Upper lobe of right lung (tissue), 1 donor: ENCODE results near the gene DPY19L2. TPM values are rescaled to one million over a fixed set of nuclear protein-coding genes. Genes with fewer than 3 reads are reported as not detected.
A peak's percentile ranks its signal among the peaks of the same experiment; 100 is the strongest.
"Not testable (repeated sequence)": the region's sequence is repeated elsewhere in the genome, so short reads cannot be mapped to it uniquely, and the experiment has no call there.

Experiments
- ATAC-seq: fragments of 200-7000 bp; cut with Tn5 transposase; one replicate; pipeline ENCODE4 v1.9.1; 2020; ENCODE audit warnings: mild to moderate bottlenecking, moderate library complexity
- DNase-seq: peaks from one replicate; pipeline ENCODE4 v3.0.0-alpha.2; 2020
- H3K27ac ChIP-seq: fragments of 200-600 bp; one replicate; pipeline ENCODE4 v1.8.0; 2022
- H3K27me3 ChIP-seq: fragments of 200-600 bp; one replicate; pipeline ENCODE4 v1.8.0; 2022; ENCODE audit warnings: mild to moderate bottlenecking
- H3K36me3 ChIP-seq: fragments of 200-600 bp; one replicate; pipeline ENCODE4 v1.8.0; 2022
- H3K4me1 ChIP-seq: fragments of 200-600 bp; one replicate; pipeline ENCODE4 v1.8.0; 2022
- H3K4me3 ChIP-seq: fragments of 200-600 bp; one replicate; pipeline ENCODE4 v1.8.0; 2022; ENCODE audit warnings: mild to moderate bottlenecking
- H3K9me3 ChIP-seq: fragments of 200-600 bp; one replicate; pipeline ENCODE4 v1.8.0; 2022
- CTCF ChIP-seq: fragments of 200-600 bp; IDR thresholded peaks from one replicate; pipeline ENCODE4 v1.8.0; 2022; ENCODE audit warnings: antibody characterized with exemption
- intact Hi-C: fragments of 100-400 bp; cut with DNase I; formaldehyde crosslinking; loops from one replicate; pipeline ENCODE4 v1.11.0; 2022
- long read RNA-seq: library from polyadenylated mRNA; unstranded; transcript quantifications from one replicate; pipeline ENCODE4 v2.0.0, GENCODE V29; 2021
- total RNA-seq: library from RNA; stranded (reverse); fragmentation: NEBNext Ultra II Directional; extraction: Animal tissue kit (Norgen Biotek cat#: 25700); gene quantifications from one replicate; pipeline ENCODE4 v1.2.1, GENCODE V29; 2021
- donor health status: DM: no; HTN: yes; CAD: no; lungs with severe emphysema.

Gene DPY19L2
- 2.3 TPM for total RNA-seq
- long read RNA-seq, result 0 reads

- peak within 1 kb of the TSS; percentile 65 for H3K27ac ChIP-seq
- H3K36me3 ChIP-seq, result no peaks in the 10 kb centered on the region
- peak; percentile 73 for DNase-seq
- no peaks in the 10 kb centered on the region for H3K27me3 ChIP-seq
- H3K4me1 ChIP-seq, result no peaks in the 10 kb centered on the region
- no peak for TF ChIP-seq CTCF
- peak within 1 kb of the TSS; percentile 58 for H3K4me3 ChIP-seq
- no peaks in the 10 kb centered on the region for H3K9me3 ChIP-seq
- intact Hi-C loops, result no loop called here
- peak; percentile 81 for ATAC-seq
Measured at GRCh38 chr12:63668028-63668799, at the start of gene DPY19L2. TSS of gene DPY19L2 (minus strand) at chr12:63668493. CDS start at chr12:63668393, 100 bp downstream.

- intact Hi-C loops, H3K4me1 ChIP-seq, H3K27ac ChIP-seq, H3K4me3 ChIP-seq, H3K36me3 ChIP-seq, H3K9me3 ChIP-seq, H3K27me3 ChIP-seq, DNase-seq, ATAC-seq: not testable (repeated sequence)
Measured at GRCh38 chr12:63716891-63717290, 48.6 kb upstream of the DPY19L2 start.

- H3K4me1 ChIP-seq, H3K27ac ChIP-seq, intact Hi-C loops, H3K27me3 ChIP-seq, DNase-seq, H3K9me3 ChIP-seq, H3K4me3 ChIP-seq, H3K36me3 ChIP-seq, ATAC-seq: not testable (repeated sequence)
Measured at GRCh38 chr12:63715107-63715625, 46.9 kb upstream of the DPY19L2 start.

GRCh38 chr12:63714409-63714808, 46.1 kb upstream of the DPY19L2 start:
- H3K27ac ChIP-seq, H3K4me1 ChIP-seq, H3K4me3 ChIP-seq, intact Hi-C loops, DNase-seq, H3K27me3 ChIP-seq, H3K9me3 ChIP-seq, ATAC-seq, H3K36me3 ChIP-seq: not testable (repeated sequence)

- H3K4me1 ChIP-seq, H3K27me3 ChIP-seq, H3K27ac ChIP-seq, ATAC-seq, DNase-seq, H3K9me3 ChIP-seq, intact Hi-C loops, H3K36me3 ChIP-seq, H3K4me3 ChIP-seq: not testable (repeated sequence)
Measured at GRCh38 chr12:63713681-63714075, 45.4 kb upstream of the DPY19L2 start.

GRCh38 chr12:63712979-63713680, 44.8 kb upstream of the DPY19L2 start:
- DNase-seq, intact Hi-C loops, H3K36me3 ChIP-seq, H3K4me1 ChIP-seq, ATAC-seq, H3K27ac ChIP-seq, H3K27me3 ChIP-seq, H3K9me3 ChIP-seq, H3K4me3 ChIP-seq: not testable (repeated sequence)

- ATAC-seq, H3K4me3 ChIP-seq, H3K27ac ChIP-seq, H3K9me3 ChIP-seq, DNase-seq, H3K36me3 ChIP-seq, intact Hi-C loops, H3K4me1 ChIP-seq, H3K27me3 ChIP-seq: not testable (repeated sequence)
Measured at GRCh38 chr12:63712376-63712974, 44.2 kb upstream of the DPY19L2 start.

- H3K27ac ChIP-seq, intact Hi-C loops, DNase-seq, H3K4me1 ChIP-seq, H3K4me3 ChIP-seq, ATAC-seq, H3K27me3 ChIP-seq, H3K9me3 ChIP-seq, H3K36me3 ChIP-seq: not testable (repeated sequence)
Measured at GRCh38 chr12:63711339-63711738, 43.0 kb upstream of the DPY19L2 start.

- no peak overlapping the region for H3K27ac ChIP-seq
- DNase-seq (no peak), ATAC-seq (no peak)
- H3K4me1 ChIP-seq, result no peaks in the 10 kb centered on the region
- no peak overlapping the region for H3K4me3 ChIP-seq
- no peaks in the 10 kb centered on the region for H3K36me3 ChIP-seq
- no peaks in the 10 kb centered on the region for H3K9me3 ChIP-seq
- H3K27me3 ChIP-seq, result no peaks in the 10 kb centered on the region
- intact Hi-C loops, result no loop called here
- TF ChIP-seq CTCF, result no peak
Measured at GRCh38 chr12:63706336-63706735, 38.0 kb upstream of the DPY19L2 start.

- H3K27me3 ChIP-seq, ATAC-seq, H3K4me1 ChIP-seq, H3K4me3 ChIP-seq, H3K27ac ChIP-seq, intact Hi-C loops, H3K36me3 ChIP-seq, H3K9me3 ChIP-seq, DNase-seq: not testable (repeated sequence)
Measured at GRCh38 chr12:63699678-63700382, 31.5 kb upstream of the DPY19L2 start.

- H3K27me3 ChIP-seq, ATAC-seq, H3K4me3 ChIP-seq, DNase-seq, intact Hi-C loops, H3K9me3 ChIP-seq, H3K4me1 ChIP-seq, H3K27ac ChIP-seq, H3K36me3 ChIP-seq: not testable (repeated sequence)
Measured at GRCh38 chr12:63699011-63699410, 30.7 kb upstream of the DPY19L2 start.
